Chondrocyte (in vitro differentiated cells): Measurements from ENCODE around the gene EPHA1. TPM values are rescaled to one million over a fixed set of nuclear protein-coding genes. Genes with fewer than 3 reads are reported as not detected.

ENCODE experiments used
- DNase-seq: peaks from one replicate; pipeline ENCODE4 v3.0.0; 2021; ENCODE audit warnings: mixed read lengths, low spot score
- H3K27ac Mint-ChIP-seq: one replicate; pipeline ENCODE4 v1.8.0; 2021; ENCODE audit warnings: mild to moderate bottlenecking, moderate library complexity, mixed read lengths; ENCODE audit not compliant: unreplicated experiment
- H3K27me3 Mint-ChIP-seq: 2 replicates; pipeline ENCODE4 v1.8.0; 2021; ENCODE audit warnings: low read depth, mixed read lengths
- H3K36me3 Mint-ChIP-seq: 2 replicates; pipeline ENCODE4 v1.8.0; 2021; ENCODE audit warnings: low read depth, mixed read lengths
- H3K4me1 Mint-ChIP-seq: 2 replicates; pipeline ENCODE4 v1.8.0; 2021; ENCODE audit warnings: low read depth, mild to moderate bottlenecking, mixed read lengths
- H3K4me3 Mint-ChIP-seq: one replicate; pipeline ENCODE4 v1.8.0; 2021; ENCODE audit warnings: mild to moderate bottlenecking, moderate library complexity, mixed read lengths; ENCODE audit not compliant: unreplicated experiment
- H3K9me3 Mint-ChIP-seq: 2 replicates; pipeline ENCODE4 v1.8.0; 2021; ENCODE audit warnings: low read depth, mixed read lengths
- CTCF ChIP-seq: fragments of 200-600 bp; sonication (generic); IDR thresholded peaks from 2 replicates; pipeline ENCODE4 v1.5.0; 2021; ENCODE audit warnings: antibody characterized with exemption, mild to moderate bottlenecking, moderate library complexity
- total RNA-seq: library from RNA; stranded (reverse); gene quantifications from 3 replicates; pipeline ENCODE4 v1.2.1, GENCODE V29; 2021

Gene EPHA1
- total RNA-seq, 1 donor from 2014 or later, result not detected

- Mint-ChIP-seq H3K4me1 (no peaks in the 10 kb centered on the region), H3K9me3 (no peaks in the 10 kb centered on the region), H3K27ac (no peak overlapping the region), H3K36me3 (no peaks in the 10 kb centered on the region), H3K27me3 (peaks cover 14% of the 10 kb centered on the region), H3K4me3 (no peak overlapping the region)
- no peak for DNase-seq
- no peak for TF ChIP-seq CTCF
Measured at GRCh38 chr7:143448429-143448828, 39.8 kb upstream of the EPHA1 start.

GRCh38 chr7:143447466-143447865 is 38.8 kb upstream of the EPHA1 start:
- peaks cover 12% of the 10 kb centered on the region for H3K27me3 Mint-ChIP-seq
- no peaks in the 10 kb centered on the region for H3K36me3 Mint-ChIP-seq
- no peak overlapping the region for H3K27ac Mint-ChIP-seq
- no peak overlapping the region for H3K4me3 Mint-ChIP-seq
- no peaks in the 10 kb centered on the region for H3K9me3 Mint-ChIP-seq
- no peak for TF ChIP-seq CTCF
- no peaks in the 10 kb centered on the region for H3K4me1 Mint-ChIP-seq
- DNase-seq, result no peak

GRCh38 chr7:143444785-143445184 is 36.1 kb upstream of the EPHA1 start:
- no peak overlapping the region for H3K27ac Mint-ChIP-seq
- no peaks in the 10 kb centered on the region for H3K9me3 Mint-ChIP-seq
- no peak for TF ChIP-seq CTCF
- peaks cover 16% of the 10 kb centered on the region for H3K27me3 Mint-ChIP-seq
- H3K36me3 Mint-ChIP-seq, result no peaks in the 10 kb centered on the region
- no peak for DNase-seq
- no peaks in the 10 kb centered on the region for H3K4me1 Mint-ChIP-seq
- H3K4me3 Mint-ChIP-seq, result no peak overlapping the region

GRCh38 chr7:143444063-143444782 is 35.6 kb upstream of the EPHA1 start:
- peaks cover 19% of the 10 kb centered on the region for H3K27me3 Mint-ChIP-seq
- DNase-seq, result no peak
- no peaks in the 10 kb centered on the region for H3K4me1 Mint-ChIP-seq
- H3K27ac Mint-ChIP-seq, result no peak overlapping the region
- H3K36me3 Mint-ChIP-seq, result no peaks in the 10 kb centered on the region
- H3K9me3 Mint-ChIP-seq, result no peaks in the 10 kb centered on the region
- TF ChIP-seq CTCF, result no peak
- H3K4me3 Mint-ChIP-seq, result no peak overlapping the region

- Mint-ChIP-seq H3K27ac (no peak within 1 kb of the TSS), H3K4me1 (no peaks in the 10 kb centered on the region)
Measured at GRCh38 chr7:143443153-143443552, 34.5 kb upstream of the EPHA1 start, which contains the start of gene TAS2R60. Gene TAS2R60, plus strand, starts transcription at chr7:143443453. Its CDS starts 0 bp downstream, at chr7:143443453.

More at GRCh38 chr7:143443153-143443552, 34.5 kb upstream of the EPHA1 start, which contains the start of gene TAS2R60:
- TF ChIP-seq CTCF, result no peak
- Mint-ChIP-seq H3K36me3 (no peaks in the 10 kb centered on the region), H3K9me3 (no peaks in the 10 kb centered on the region), H3K4me3 (no peak within 1 kb of the TSS), H3K27me3 (peaks cover 19% of the 10 kb centered on the region)
- no peak for DNase-seq
